Measurements from ENCODE around the gene KLRK1. TPM values are rescaled to one million over a fixed set of nuclear protein-coding genes. Genes with fewer than 3 reads are reported as not detected.
"Not testable (repeated sequence)": the region's sequence is repeated elsewhere in the genome, so short reads cannot be mapped to it uniquely, and the experiment has no call there.

KLRK1 gene
- polyA plus RNA-seq, 1 donor from 2014 or later: 14.9 TPM

GRCh38 chr12:10374624-10375018 lies 15.2 kb downstream of the KLRK1 start:
- Histone ChIP-seq H3K27me3 (ENCODE audit: insufficient read depth, low read depth, low read length) (no peaks in the 10 kb centered on the region), H4K20me1 (ENCODE audit: insufficient read depth) (no peaks in the 10 kb centered on the region), H3K36me3 (ENCODE audit: insufficient read depth, low read length) (no peaks in the 10 kb centered on the region), H3F3A (ENCODE audit: insufficient read depth, low read length, poor library complexity, severe bottlenecking) (no peaks in the 10 kb centered on the region), H3K9me3 (ENCODE audit: low read length) (no peaks in the 10 kb centered on the region), H3K9me2 (ENCODE audit: insufficient read depth, low read length) (no peaks in the 10 kb centered on the region), H3K79me2 (replicated peaks; ENCODE audit: insufficient read depth, low read length) (no peaks in the 10 kb centered on the region), H3K27ac (ENCODE audit: low read length) (no peak overlapping the region), H3K4me3 (ENCODE audit: low read length) (no peak overlapping the region), H2AFZ (ENCODE audit: low read depth, low read length) (no peak overlapping the region), H3K4me2 (ENCODE audit: low read length) (no peak overlapping the region), H3K9ac (ENCODE audit: low read length) (no peak overlapping the region)
- TF ChIP-seq CTCF (IDR thresholded peaks at IDR 0.05; ENCODE audit: poor library complexity, severe bottlenecking) (no peak), EP300 (conservative IDR thresholded peaks at IDR 0.05; ENCODE audit: poor library complexity, severe bottlenecking) (no peak), REST (IDR thresholded peaks at IDR 0.05; ENCODE audit: borderline replicate concordance) (no peak), TAF1 (IDR thresholded peaks at IDR 0.05; ENCODE audit: low read depth) (no peak), EZH2 (IDR thresholded peaks at IDR 0.05; ENCODE audit: borderline replicate concordance, insufficient read depth, low read length, poor library complexity, severe bottlenecking) (no peak), MXI1 (conservative IDR thresholded peaks at IDR 0.05; ENCODE audit: poor library complexity, severe bottlenecking) (no peak), SMC3 (conservative IDR thresholded peaks at IDR 0.05; ENCODE audit: poor library complexity) (no peak), RAD21 (conservative IDR thresholded peaks at IDR 0.05) (no peak), POLR2AphosphoS5 (IDR thresholded peaks at IDR 0.05) (no peak)

DNA sequence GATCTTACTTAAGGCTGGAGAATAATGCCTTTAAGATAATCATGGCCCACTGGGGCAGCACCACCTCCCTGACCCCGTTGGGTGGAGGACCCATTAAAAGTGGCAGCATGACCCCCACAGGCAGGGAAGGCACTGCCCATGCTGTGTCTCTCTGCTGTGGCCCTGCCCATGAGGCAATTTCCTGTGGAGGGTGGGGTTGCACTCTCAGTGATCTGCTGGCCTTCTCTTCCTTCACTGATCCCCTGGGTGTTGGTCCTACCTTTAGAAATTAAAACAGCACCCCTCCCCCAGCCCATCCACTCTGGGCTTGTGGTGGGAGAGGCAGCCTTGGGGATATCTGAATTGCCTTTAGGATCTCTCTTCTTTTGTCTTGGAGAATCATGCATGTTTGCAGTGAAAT lies 17.3 kb downstream of the KLRK1 start:
- TF ChIP-seq EP300 (conservative IDR thresholded peaks at IDR 0.05; ENCODE audit: poor library complexity, severe bottlenecking) (no peak), POLR2AphosphoS5 (IDR thresholded peaks at IDR 0.05) (no peak), TAF1 (IDR thresholded peaks at IDR 0.05; ENCODE audit: low read depth) (no peak), EZH2 (IDR thresholded peaks at IDR 0.05; ENCODE audit: borderline replicate concordance, insufficient read depth, low read length, poor library complexity, severe bottlenecking) (no peak), SMC3 (conservative IDR thresholded peaks at IDR 0.05; ENCODE audit: poor library complexity) (no peak), MXI1 (conservative IDR thresholded peaks at IDR 0.05; ENCODE audit: poor library complexity, severe bottlenecking) (no peak), RAD21 (conservative IDR thresholded peaks at IDR 0.05) (no peak), CTCF (IDR thresholded peaks at IDR 0.05; ENCODE audit: poor library complexity, severe bottlenecking) (no peak), REST (IDR thresholded peaks at IDR 0.05; ENCODE audit: borderline replicate concordance) (no peak)

DNA sequence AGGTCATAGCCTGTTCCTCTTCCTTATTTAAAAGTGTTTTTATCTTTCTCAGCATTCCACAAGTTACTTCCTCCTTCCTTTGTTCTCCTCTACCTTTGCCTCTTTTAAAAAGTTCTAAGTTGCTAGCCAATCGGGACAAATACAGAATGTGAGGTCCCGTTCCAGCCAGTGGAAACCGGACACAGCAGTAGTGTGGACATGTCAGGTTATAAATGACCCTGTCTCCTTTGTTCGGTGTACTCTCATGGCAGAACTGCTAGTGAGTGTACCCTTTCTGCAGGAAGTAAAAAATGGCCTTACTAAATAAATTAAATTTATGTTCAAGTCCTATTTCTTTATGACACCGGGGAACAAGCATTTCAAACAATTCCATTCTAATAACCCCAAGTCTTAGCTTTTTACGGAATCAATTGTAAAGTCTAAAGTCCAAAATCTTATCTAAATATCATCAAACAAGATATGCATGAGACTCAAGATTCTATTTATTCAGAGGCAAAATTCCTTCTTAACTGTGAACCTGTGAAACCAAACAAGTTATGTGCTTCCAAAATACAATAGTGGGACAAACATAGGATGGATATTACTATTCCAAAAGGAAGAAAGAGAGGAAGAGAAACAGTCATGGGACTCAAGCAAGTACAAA lies 17.8 kb downstream of the KLRK1 start:
- not testable (repeated sequence) for H3K27ac ChIP-seq (ENCODE audit: low read length); H3K9ac ChIP-seq (ENCODE audit: low read length); H3K4me2 ChIP-seq (ENCODE audit: low read length)

More for the DNA sequence above, 17.3 kb downstream of the KLRK1 start:
- no peaks in the 10 kb centered on the region for H3K9me2 ChIP-seq (ENCODE audit: insufficient read depth, low read length)
- no peaks in the 10 kb centered on the region for H3K79me2 ChIP-seq (replicated peaks; ENCODE audit: insufficient read depth, low read length)
- no peaks in the 10 kb centered on the region for H3K9me3 ChIP-seq (ENCODE audit: low read length)
- H3K4me2 ChIP-seq (ENCODE audit: low read length): no peak overlapping the region
- no peaks in the 10 kb centered on the region for H4K20me1 ChIP-seq (ENCODE audit: insufficient read depth)
- no peaks in the 10 kb centered on the region for H3K36me3 ChIP-seq (ENCODE audit: insufficient read depth, low read length)
- H3F3A ChIP-seq (ENCODE audit: insufficient read depth, low read length, poor library complexity, severe bottlenecking): no peaks in the 10 kb centered on the region
- H2AFZ ChIP-seq (ENCODE audit: low read depth, low read length): no peak overlapping the region
- no peak overlapping the region for H3K9ac ChIP-seq (ENCODE audit: low read length)
- no peak overlapping the region for H3K4me3 ChIP-seq (ENCODE audit: low read length)
- H3K27ac ChIP-seq (ENCODE audit: low read length): no peak overlapping the region
- H3K27me3 ChIP-seq (ENCODE audit: insufficient read depth, low read depth, low read length): no peaks in the 10 kb centered on the region

More for the DNA sequence above, 17.8 kb downstream of the KLRK1 start:
- not testable (repeated sequence) for H3K36me3 ChIP-seq (ENCODE audit: insufficient read depth, low read length); H3K27me3 ChIP-seq (ENCODE audit: insufficient read depth, low read depth, low read length); H3K9me3 ChIP-seq (ENCODE audit: low read length); H3F3A ChIP-seq (ENCODE audit: insufficient read depth, low read length, poor library complexity, severe bottlenecking); H2AFZ ChIP-seq (ENCODE audit: low read depth, low read length); H3K79me2 ChIP-seq (replicated peaks; ENCODE audit: insufficient read depth, low read length); H3K4me3 ChIP-seq (ENCODE audit: low read length); H3K9me2 ChIP-seq (ENCODE audit: insufficient read depth, low read length); H4K20me1 ChIP-seq (ENCODE audit: insufficient read depth)

Data from neural cell (in vitro differentiated cells).